WI38 (cell line): ENCODE measurements around the gene GNAZ.

Experiments
- H3K4me3 ChIP-seq: 2 replicates; pipeline ENCODE4 v1.5.1; 2011; ENCODE audit warnings: low read depth, mild to moderate bottlenecking, control low read depth, low read length
- CTCF ChIP-seq: IDR thresholded peaks from 2 replicates; pipeline ENCODE4 v1.5.1; 2012; ENCODE audit warnings: low read depth, mild to moderate bottlenecking, control low read depth, low read length

Gene GNAZ

GRCh38 chr22:23057331-23057730, 13.0 kb upstream of the GNAZ start:
- H3K4me3 ChIP-seq = no peak overlapping the region
- TF ChIP-seq CTCF = no peak

GRCh38 chr22:23058063-23058462, 12.3 kb upstream of the GNAZ start:
- no peak overlapping the region for H3K4me3 ChIP-seq
- TF ChIP-seq CTCF = no peak

- no peak for TF ChIP-seq CTCF
- H3K4me3 ChIP-seq = no peak overlapping the region
Measured at GRCh38 chr22:23058481-23059283, 11.6 kb upstream of the GNAZ start.

GRCh38 chr22:23059284-23059948, 10.9 kb upstream of the GNAZ start:
- no peak overlapping the region for H3K4me3 ChIP-seq
- no peak for TF ChIP-seq CTCF

- no peak overlapping the region for H3K4me3 ChIP-seq
Measured at GRCh38 chr22:23060612-23061400, 9.5 kb upstream of the GNAZ start.

GRCh38 chr22:23061471-23062280, 8.6 kb upstream of the GNAZ start:
- TF ChIP-seq CTCF = no peak
- H3K4me3 ChIP-seq = no peak overlapping the region

More at GRCh38 chr22:23060612-23061400, 9.5 kb upstream of the GNAZ start:
- no peak for TF ChIP-seq CTCF
